ENCODE data around the gene SLC25A21.
A peak's percentile ranks its signal among the peaks of the same experiment; 100 is the strongest.
"Not testable (repeated sequence)": the region's sequence is repeated elsewhere in the genome, so short reads cannot be mapped to it uniquely, and the experiment has no call there.

SLC25A21 gene

DNA sequence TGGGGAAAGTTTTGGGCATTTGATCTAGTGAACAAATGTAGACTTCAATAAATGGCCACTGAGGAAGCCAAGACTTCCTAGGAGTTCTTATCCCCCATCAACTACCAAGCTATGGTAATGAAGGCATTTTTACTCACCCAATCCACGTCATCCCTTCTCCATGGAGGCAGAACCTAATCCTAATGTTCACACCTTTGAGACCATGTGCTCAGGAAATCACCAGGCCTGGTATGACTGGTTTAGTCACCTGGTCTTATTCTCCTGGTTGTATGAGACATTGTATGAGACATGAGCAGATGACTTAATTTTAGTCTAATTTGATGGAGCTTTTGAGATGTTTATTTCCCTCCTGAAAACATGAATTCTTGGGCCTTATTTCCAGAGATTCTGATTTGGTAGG lies 422.2 kb downstream of the SLC25A21 start:
- DNase-seq = no peak

GRCh38 chr14:36748610-36749213 lies 423.7 kb downstream of the SLC25A21 start:
- no peak for DNase-seq

DNA sequence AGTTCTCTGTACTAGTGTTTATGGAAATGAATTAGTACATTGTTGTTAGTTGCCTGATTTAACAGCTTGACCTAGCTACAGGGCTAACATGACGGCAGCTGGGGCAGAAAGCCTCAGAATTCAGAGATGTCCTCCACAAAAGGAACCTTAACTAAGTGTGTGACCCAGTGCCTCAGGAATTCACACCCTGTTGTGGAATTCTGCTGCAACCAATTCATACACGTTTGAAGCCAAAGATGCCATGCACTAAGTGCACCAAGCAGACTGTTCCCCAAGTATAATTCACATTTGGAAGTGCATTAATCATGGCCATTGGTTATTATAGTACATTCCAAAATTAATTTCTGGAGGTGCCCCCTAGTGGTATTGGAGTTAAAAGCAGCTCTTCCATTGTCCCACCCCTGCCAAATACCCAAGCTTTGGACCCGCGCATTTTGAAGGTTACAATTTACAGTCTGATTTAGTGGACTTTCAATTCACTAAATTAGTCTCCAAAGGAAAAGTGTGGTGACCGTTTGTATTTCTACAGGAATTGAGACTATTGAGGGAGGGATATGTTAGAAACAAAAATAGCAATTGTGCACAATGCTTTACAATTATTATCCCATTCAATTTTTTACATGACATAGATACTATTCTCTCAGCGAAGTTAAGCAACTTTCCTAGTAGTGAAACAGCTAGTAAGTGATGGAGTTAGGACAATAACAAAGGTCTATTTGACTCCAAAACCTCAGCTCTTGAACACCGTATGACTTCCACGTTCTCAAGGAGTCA lies 424.8 kb downstream of the SLC25A21 start:
- DNase-seq = peak; percentile 56

- DNase-seq = no peak
Measured at GRCh38 chr14:36746872-36747271, 425.5 kb downstream of the SLC25A21 start.

- DNase-seq = no peak
Measured at GRCh38 chr14:36741858-36742257, 430.5 kb downstream of the SLC25A21 start.

DNA sequence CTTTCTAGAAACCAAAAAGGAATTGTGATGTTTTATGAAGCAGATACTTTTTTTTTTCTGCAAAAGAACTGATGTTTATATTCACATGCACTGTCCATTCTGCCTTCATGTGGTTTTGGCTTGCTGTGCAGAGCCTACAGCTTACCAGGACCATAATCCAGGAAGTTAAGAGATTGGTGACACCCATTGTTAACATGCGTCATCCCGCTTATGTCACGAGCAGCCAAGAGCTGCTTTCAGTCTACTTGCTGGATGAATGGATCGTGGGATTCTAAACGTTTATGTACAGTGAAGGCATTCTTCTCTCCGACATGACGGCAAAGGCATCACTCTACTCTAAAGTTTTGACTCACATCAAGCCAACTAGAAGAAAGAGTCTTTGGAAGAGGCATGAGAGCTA lies 434.1 kb downstream of the SLC25A21 start:
- DNase-seq = no peak

DNA sequence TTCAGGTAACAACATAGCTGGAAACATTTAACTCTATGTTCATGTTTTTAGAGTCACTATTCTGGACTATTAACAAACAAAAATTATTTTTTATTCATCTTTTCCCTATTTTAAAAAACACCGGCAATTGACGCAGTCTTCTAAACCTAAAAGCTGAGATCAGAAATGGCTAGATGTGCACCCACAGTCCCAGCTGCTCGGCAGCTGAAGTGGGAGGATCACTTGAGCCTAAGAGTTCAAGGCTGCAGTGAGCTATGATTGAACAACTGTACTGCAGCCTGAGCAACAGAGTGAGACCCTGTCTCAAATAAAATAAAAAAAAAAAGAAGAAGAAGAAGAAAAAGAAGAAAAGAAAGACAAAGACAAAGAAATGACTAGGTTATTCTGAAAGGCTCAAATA lies 446.3 kb downstream of the SLC25A21 start:
- DNase-seq = no peak

DNA sequence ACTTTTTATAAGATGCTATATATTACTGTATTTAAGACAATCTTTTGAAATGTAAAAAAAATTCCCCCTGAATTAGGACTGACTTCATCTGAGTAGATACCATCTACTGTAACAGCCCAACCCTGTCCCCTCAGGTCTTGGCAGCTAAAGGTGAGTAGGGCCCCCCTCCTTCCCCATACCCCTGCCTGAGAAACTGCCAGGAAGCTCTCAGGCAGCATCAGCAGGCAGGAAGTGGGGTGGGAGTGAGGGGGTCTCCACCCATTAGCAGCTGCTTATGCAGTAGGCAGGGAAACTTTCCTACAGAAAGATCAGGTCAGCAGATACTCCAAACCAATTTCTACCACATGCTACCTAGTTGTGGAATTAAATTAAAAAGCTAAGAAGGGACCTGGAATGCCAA lies 448.2 kb downstream of the SLC25A21 start:
- no peak for DNase-seq

GRCh38 chr14:36723530-36723929 lies 448.9 kb downstream of the SLC25A21 start:
- DNase-seq = no peak

GRCh38 chr14:36721877-36722276 lies 450.5 kb downstream of the SLC25A21 start:
- no peak for DNase-seq

DNA sequence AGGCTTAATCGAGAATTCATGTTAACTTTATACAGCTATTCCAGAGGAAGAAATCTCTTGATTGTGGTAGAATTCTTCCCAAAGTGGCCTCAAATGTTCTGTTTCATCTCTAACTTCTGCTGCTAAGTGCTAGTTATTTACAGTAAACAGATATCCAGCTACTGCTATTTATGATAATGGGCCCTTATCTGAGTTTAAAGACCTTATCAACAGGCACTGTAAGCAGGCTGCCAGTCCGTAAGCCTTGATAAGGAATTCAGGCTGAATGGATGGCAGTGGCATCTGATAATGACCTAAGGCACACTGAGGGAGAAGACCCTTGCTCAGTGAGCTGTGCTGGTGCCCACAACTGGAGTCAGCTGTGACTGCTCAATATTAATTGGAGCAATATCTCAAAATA lies 451.7 kb downstream of the SLC25A21 start:
- no peak for DNase-seq

DNA sequence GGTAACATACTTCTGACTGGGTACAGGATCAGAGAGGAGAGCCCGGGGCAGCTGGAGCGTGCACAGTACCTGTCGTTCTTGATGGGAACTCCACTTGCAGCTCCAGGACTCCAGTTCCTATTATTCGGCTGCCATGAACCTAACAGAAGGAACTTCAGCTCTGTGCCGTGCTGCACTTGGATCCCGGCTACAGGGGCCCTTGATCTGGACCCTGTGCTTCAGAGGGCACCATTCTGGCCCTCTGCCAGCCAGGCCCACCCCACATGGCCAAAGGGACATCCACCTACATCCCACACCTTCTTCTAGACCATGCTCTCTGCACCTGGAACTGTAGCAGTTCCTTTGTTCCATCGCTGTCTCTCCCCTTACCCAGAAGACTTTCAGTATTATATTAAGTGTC lies 452.6 kb downstream of the SLC25A21 start:
- DNase-seq = no peak

DNA sequence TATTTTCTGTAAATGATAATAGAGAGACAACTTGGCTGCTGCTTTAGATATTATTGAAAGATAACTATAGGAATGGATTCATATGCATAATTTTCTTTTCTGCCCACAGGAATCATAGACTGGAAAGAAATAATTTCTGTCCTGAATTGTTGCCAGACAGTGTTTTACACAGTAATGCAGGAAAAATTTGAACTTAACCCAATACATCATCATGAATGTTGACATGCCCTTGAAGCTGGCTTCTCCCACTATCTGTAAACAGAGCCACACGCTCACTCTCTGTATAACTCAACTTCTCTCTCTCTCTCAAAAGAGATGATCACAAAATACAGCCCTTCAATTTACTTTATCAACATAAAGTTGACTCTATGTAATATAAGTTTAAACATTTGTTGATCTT lies 454.2 kb downstream of the SLC25A21 start:
- DNase-seq = no peak

- DNase-seq = no peak
Measured at GRCh38 chr14:36717363-36717762, 455.0 kb downstream of the SLC25A21 start.

DNA sequence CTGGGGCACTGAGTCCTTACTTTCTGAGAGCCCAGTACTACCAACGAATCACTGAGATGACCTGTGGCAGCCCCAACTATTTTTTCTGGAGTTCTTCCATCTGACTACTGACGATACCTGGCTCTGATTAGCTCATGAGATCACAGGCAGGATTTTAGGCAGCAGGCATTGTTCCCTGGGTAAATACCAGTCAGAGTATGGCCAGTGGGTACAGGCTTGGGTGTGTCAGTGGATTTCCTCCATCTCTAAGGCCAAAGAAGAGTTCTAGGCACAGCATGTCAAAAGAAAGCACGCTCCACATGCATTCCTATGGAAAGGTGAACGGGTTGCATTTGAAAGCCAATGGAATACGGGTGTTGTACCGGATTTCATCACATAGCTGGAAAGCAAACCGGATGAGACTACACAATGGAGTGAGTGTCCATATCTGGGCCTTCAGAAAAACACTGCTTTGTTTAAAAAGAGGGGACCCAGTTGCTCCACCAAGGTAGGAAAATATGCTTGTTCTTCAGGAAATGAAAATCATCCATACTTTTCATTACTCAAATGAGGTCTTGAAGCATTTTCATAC lies 455.7 kb downstream of the SLC25A21 start:
- DNase-seq = no peak

DNA sequence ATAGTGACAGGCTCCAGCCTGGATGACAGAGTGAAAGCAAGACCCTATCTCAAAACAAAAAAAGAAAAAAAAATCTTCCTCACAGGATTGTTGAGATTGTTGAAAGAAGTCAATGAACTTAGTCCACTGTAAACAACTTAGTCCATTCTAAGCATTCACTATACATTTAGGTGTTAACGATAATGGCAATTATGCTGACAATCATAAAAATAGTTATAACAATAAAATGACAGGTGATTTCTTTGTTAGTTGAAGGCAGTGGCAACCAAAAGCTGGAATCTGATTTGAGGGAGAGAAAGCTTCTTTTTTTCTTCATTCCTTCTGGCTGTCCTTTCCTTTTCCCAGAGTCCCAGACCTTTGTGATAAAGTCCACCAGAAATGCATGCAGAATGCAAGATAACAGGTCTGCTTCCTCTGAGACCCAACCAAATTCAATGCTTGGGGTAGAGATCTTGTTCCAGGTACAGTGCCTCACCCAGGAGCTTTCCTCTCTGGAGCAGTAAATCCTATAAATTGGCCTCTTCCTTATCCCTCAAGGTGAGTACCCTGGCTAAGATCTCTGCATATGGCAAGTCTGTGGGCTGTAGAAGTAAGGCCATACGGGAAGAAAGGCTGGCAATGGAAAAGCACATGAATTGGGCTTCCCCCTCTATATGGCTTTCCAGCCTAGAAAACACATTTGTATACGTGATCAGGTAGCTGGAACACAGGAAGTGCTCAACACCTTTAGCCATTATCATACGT lies 458.3 kb downstream of the SLC25A21 start:
- no peak for DNase-seq

GRCh38 chr14:36707570-36707969 lies 464.8 kb downstream of the SLC25A21 start:
- DNase-seq = no peak

- no peak for DNase-seq
Measured at GRCh38 chr14:36702474-36702873, 469.9 kb downstream of the SLC25A21 start.

GRCh38 chr14:36701132-36701531 lies 471.3 kb downstream of the SLC25A21 start:
- DNase-seq = no peak

DNA sequence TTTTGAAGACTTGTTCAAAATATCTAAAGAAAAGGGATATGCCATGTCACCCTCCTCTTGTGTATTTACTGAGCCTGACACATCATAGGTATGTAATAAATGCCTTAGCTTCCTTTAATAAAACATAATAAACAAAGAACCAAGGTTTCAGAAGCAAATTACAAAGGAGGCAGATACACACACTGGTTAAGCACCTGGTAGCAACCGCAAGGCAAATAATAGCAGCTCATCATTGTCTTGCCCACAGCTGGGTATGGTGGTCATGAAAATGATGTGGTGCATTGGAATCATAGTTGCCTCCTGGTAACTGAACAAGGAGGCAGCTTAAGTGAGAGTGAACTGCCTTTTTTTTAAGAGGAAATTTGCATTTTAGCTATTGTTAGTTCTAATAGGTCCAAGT lies 471.8 kb downstream of the SLC25A21 start:
- DNase-seq = no peak

DNA sequence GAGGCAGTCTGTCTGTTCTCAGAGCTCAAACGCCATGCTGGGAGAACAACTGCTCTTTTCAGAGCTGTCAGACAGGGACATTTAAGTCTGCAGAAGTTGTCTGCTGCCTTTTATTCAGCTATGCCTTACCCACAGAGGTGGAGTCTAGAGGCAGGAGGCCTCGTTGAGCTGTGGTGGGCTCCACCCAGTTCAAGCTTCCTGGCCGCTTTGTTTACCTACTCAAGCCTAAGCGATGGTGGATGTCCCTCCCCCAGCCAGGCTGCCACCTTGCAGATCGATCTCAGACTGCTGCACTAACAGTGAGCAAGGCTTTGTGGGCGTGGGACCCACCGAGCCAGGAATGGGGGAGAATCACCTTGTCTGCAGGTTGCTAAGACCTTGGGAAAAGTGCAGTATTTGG lies 473.0 kb downstream of the SLC25A21 start:
- not testable (repeated sequence) for DNase-seq

- no peak for DNase-seq
Measured at GRCh38 chr14:36690311-36691040, 481.9 kb downstream of the SLC25A21 start.

DNA sequence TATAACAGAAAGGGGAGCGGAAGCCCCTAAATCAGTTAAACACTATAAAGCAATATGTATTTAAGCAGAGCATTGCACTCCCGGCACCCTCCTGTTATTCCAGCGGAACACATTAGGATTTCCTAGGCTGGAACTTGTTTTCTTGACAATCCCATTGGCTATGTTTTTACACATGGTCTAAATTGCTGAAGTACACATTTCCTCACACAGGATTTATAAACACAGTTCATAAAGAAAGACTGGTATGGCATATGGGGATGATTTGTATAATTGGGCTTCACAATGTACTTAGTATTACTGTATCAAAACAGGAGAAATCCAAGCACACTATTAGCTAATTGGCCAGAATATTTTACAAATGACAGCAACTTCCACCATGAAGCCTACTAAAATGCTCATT lies 487.5 kb downstream of the SLC25A21 start:
- DNase-seq = no peak
